T-helper 22 cell (primary cell): Measurements from ENCODE around the gene ATP9B.

ENCODE experiments used
- DNase-seq: peaks from one replicate; pipeline ENCODE4 v3.0.0-alpha.2; 2020; ENCODE audit warnings: low read depth

The ATP9B gene

GRCh38 chr18:79199691-79200374 lies 130.6 kb downstream of the ATP9B start:
- no peak for DNase-seq

GRCh38 chr18:79200546-79201268 lies 131.5 kb downstream of the ATP9B start:
- peak; percentile 10 for DNase-seq

GRCh38 chr18:79203017-79203605 lies 133.9 kb downstream of the ATP9B start:
- DNase-seq, result no peak

- no peak for DNase-seq
Measured at GRCh38 chr18:79204889-79205807, 136.0 kb downstream of the ATP9B start.

- no peak for DNase-seq
Measured at GRCh38 chr18:79206444-79206843, 137.2 kb downstream of the ATP9B start.

GRCh38 chr18:79208906-79209305 lies 139.7 kb downstream of the ATP9B start:
- DNase-seq, result no peak

- DNase-seq, result no peak
Measured at GRCh38 chr18:79210002-79210910, 141.1 kb downstream of the ATP9B start.

- DNase-seq, result no peak
Measured at GRCh38 chr18:79211844-79212243, 142.7 kb downstream of the ATP9B start.

- no peak for DNase-seq
Measured at GRCh38 chr18:79214056-79214455, 144.9 kb downstream of the ATP9B start.

GRCh38 chr18:79216176-79216575 lies 147.0 kb downstream of the ATP9B start:
- DNase-seq, result no peak

- no peak for DNase-seq
Measured at GRCh38 chr18:79217979-79218604, 148.9 kb downstream of the ATP9B start.

- no peak for DNase-seq
Measured at GRCh38 chr18:79218605-79219190, 149.5 kb downstream of the ATP9B start.

GRCh38 chr18:79221136-79221535 lies 151.9 kb downstream of the ATP9B start:
- DNase-seq, result no peak

- DNase-seq, result no peak
Measured at GRCh38 chr18:79222790-79223189, 153.6 kb downstream of the ATP9B start.

- no peak for DNase-seq
Measured at GRCh38 chr18:79223431-79223830, 154.2 kb downstream of the ATP9B start.

- no peak for DNase-seq
Measured at GRCh38 chr18:79224381-79224780, 155.2 kb downstream of the ATP9B start.

GRCh38 chr18:79227621-79228020 lies 158.4 kb downstream of the ATP9B start:
- no peak for DNase-seq

GRCh38 chr18:79229431-79229830 lies 160.2 kb downstream of the ATP9B start:
- no peak for DNase-seq

- DNase-seq, result no peak
Measured at GRCh38 chr18:79234438-79234837, 165.2 kb downstream of the ATP9B start.

- no peak for DNase-seq
Measured at GRCh38 chr18:79239631-79240030, 170.4 kb downstream of the ATP9B start.
